IMR-90 (cell line): Measurements from ENCODE around the gene PRF1. TPM values are rescaled to one million over a fixed set of nuclear protein-coding genes. Genes with fewer than 3 reads are reported as not detected.

ENCODE experiments used
- ATAC-seq: fragments of 200-7000 bp; cut with Tn5 transposase; 2 replicates; pipeline ENCODE4 v1.9.1; 2020; ENCODE audit warnings: low read depth, mild to moderate bottlenecking, moderate library complexity
- BruUV-seq: library from RNA; stranded (reverse); fragments of 400-500 nt; replicated peaks from 2 replicates; lab custom pipeline; 2021; lab: Mats Ljungman, UMichigan
- CTCF ChIA-PET: fragments of 300-600 bp; formaldehyde crosslinking; extraction: SDS; loops from one replicate; lab custom pipeline; 2021; ENCODE audit warnings: antibody characterized with exemption; lab: Yijun Ruan, JAX
- POLR2A ChIA-PET: fragments of 300-600 bp; sonication (Branson Sonifier 250); formaldehyde crosslinking; loops from one replicate; lab custom pipeline; 2022; ENCODE audit warnings: antibody characterized with exemption; ENCODE audit not compliant: unreplicated experiment; lab: Charles Lee
- DNase-seq: peaks from one replicate; pipeline ENCODE4 v3.0.0; 2013
- H2AFZ ChIP-seq: replicated peaks from 2 replicates; pipeline ENCODE3; 2013; ENCODE audit warnings: low read length, mild to moderate bottlenecking; ENCODE audit not compliant: poor library complexity
- H2AK5ac ChIP-seq: 2 replicates; pipeline ENCODE4 v1.6.1; 2013; ENCODE audit warnings: low read depth, low read length, inconsistent platforms
- H2AK9ac ChIP-seq: replicated peaks from 2 replicates; pipeline ENCODE3; 2013; ENCODE audit warnings: mild to moderate bottlenecking, low read depth, low read length, moderate library complexity; ENCODE audit not compliant: poor library complexity
- H2BK120ac ChIP-seq: 2 replicates; pipeline ENCODE4 v1.6.1; 2013; ENCODE audit warnings: low read depth, low read length, inconsistent platforms
- H2BK15ac ChIP-seq: 3 replicates; pipeline ENCODE4 v1.6.1; 2013; ENCODE audit warnings: low read depth, low read length, inconsistent platforms
- H2BK20ac ChIP-seq: 2 replicates; pipeline ENCODE4 v1.6.1; 2013; ENCODE audit warnings: low read depth, mild to moderate bottlenecking, inconsistent platforms, low read length, moderate library complexity
- H2BK5ac ChIP-seq: 2 replicates; pipeline ENCODE4 v1.6.1; 2013; ENCODE audit warnings: mild to moderate bottlenecking, low read depth, low read length, inconsistent platforms; ENCODE audit not compliant: poor library complexity, severe bottlenecking
- H3K14ac ChIP-seq: replicated peaks from 2 replicates; pipeline ENCODE4 v1.6.1; 2013; ENCODE audit warnings: low read depth, low read length, inconsistent platforms
- H3K18ac ChIP-seq: 2 replicates; pipeline ENCODE4 v1.6.1; 2013; ENCODE audit warnings: low read depth, low read length, control low read depth
- H3K23ac ChIP-seq: 2 replicates; pipeline ENCODE4 v1.6.1; 2013; ENCODE audit warnings: low read depth, low read length, inconsistent platforms
- H3K27ac ChIP-seq: 2 replicates; pipeline ENCODE4 v1.5.1; 2013; ENCODE audit warnings: mild to moderate bottlenecking, control low read depth, low read length; ENCODE audit not compliant: insufficient read depth
- H3K27me3 ChIP-seq: 2 replicates; pipeline ENCODE4 v1.6.1; 2013; ENCODE audit warnings: low read length; ENCODE audit not compliant: control insufficient read depth, insufficient read depth
- H3K36me3 ChIP-seq: 2 replicates; pipeline ENCODE4 v1.6.1; 2013; ENCODE audit warnings: low read length, mixed read lengths; ENCODE audit not compliant: control insufficient read depth, insufficient read depth
- H3K4ac ChIP-seq: 2 replicates; pipeline ENCODE4 v1.6.1; 2013; ENCODE audit warnings: low read depth, low read length, inconsistent platforms
- H3K4me1 ChIP-seq: 2 replicates; pipeline ENCODE4 v1.6.1; 2013; ENCODE audit warnings: low read length, mixed read lengths; ENCODE audit not compliant: control insufficient read depth, insufficient read depth
- H3K4me2 ChIP-seq: 2 replicates; pipeline ENCODE4 v1.6.1; 2013; ENCODE audit warnings: low read depth, mild to moderate bottlenecking, control low read depth, low read length, moderate library complexity
- H3K4me3 ChIP-seq: 2 replicates; pipeline ENCODE4 v1.5.1; 2013; ENCODE audit warnings: low read depth, mild to moderate bottlenecking, control low read depth, low read length, moderate library complexity; ENCODE audit not compliant: insufficient read depth
- H3K56ac ChIP-seq: 2 replicates; pipeline ENCODE4 v1.6.1; 2013; ENCODE audit warnings: low read length, inconsistent platforms; ENCODE audit not compliant: insufficient read depth; ENCODE audit errors: extremely low read depth
- H3K79me1 ChIP-seq, 2 experiments: 2 replicates each; pipeline ENCODE4 v1.6.1; 2013; ENCODE audit warnings: low read length in 2 of 2, inconsistent platforms in 1 of 2, low read depth in 1 of 2
- H3K9ac ChIP-seq: 2 replicates; pipeline ENCODE4 v1.6.1; 2013; ENCODE audit warnings: low read depth, low read length, control low read depth
- H3K9me1 ChIP-seq: 2 replicates; pipeline ENCODE4 v1.6.1; 2013; ENCODE audit warnings: low read length, inconsistent platforms; ENCODE audit not compliant: insufficient read depth
- H3K9me3 ChIP-seq: 2 replicates; pipeline ENCODE4 v1.6.1; 2013; ENCODE audit warnings: low read length; ENCODE audit not compliant: control insufficient read depth, insufficient read depth
- H4K20me1 ChIP-seq: 2 replicates; pipeline ENCODE4 v1.6.1; 2013; ENCODE audit warnings: low read length, inconsistent platforms; ENCODE audit not compliant: insufficient read depth
- H4K5ac ChIP-seq: 2 replicates; pipeline ENCODE4 v1.6.1; 2013; ENCODE audit warnings: mild to moderate bottlenecking, low read depth, low read length, control low read depth
- H4K8ac ChIP-seq, 2 experiments: 2 replicates each; pipeline ENCODE4 v1.6.1; 2013; ENCODE audit warnings: low read depth in 2 of 2, low read length in 2 of 2, control low read depth in 1 of 2, inconsistent platforms in 1 of 2
- H4K91ac ChIP-seq: 2 replicates; pipeline ENCODE4 v1.6.1; 2013; ENCODE audit warnings: low read depth, low read length, inconsistent platforms; ENCODE audit not compliant: insufficient read depth
- MXI1 ChIP-seq: IDR thresholded peaks from 2 replicates; pipeline ENCODE4 v1.6.1; 2012; ENCODE audit warnings: low read depth, mild to moderate bottlenecking, low read length, moderate library complexity, borderline replicate concordance
- NFE2L2 ChIP-seq: fragments of 150-350 bp; IDR thresholded peaks from 2 replicates; pipeline ENCODE4 v1.6.1; 2016; ENCODE audit warnings: low read depth, mild to moderate bottlenecking, low read length
- POLR2A ChIP-seq: IDR thresholded peaks from 2 replicates; pipeline ENCODE4 v1.6.1; 2012; ENCODE audit warnings: mild to moderate bottlenecking, low read depth, low read length
- dilution Hi-C: fragments of 300-500 bp; cut with HindIII; formaldehyde crosslinking; loops from one replicate; pipeline ENCODE4 v1.14.3; 2018; ENCODE audit warnings: low sequenced_read_pairs; ENCODE audit not compliant: unreplicated experiment
- in situ Hi-C: fragments of 300-500 bp; cut with MboI; formaldehyde crosslinking; loops from 3 replicates; pipeline ENCODE4 v1.14.3; 2019; ENCODE audit warnings: low sequenced_read_pairs, inconsistent platforms, mixed read lengths
- intact Hi-C: fragments of 100-400 bp; cut with micrococcal nuclease; formaldehyde crosslinking; loops from 2 replicates; pipeline ENCODE4 v1.10.0; 2022
- polyA plus RNA-seq, 3 experiments: library from polyadenylated mRNA; depleted of rRNA; stranded (reverse); fragments of >200 nt; gene quantifications; 2 replicates each; pipeline ENCODE4 v1.2.3, GENCODE V29; 2012; ENCODE audit warnings: low replicate concordance in 1 of 3
- total RNA-seq: library from RNA; depleted of rRNA; stranded (reverse); fragments of >200 nt; gene quantifications from 2 replicates; pipeline ENCODE4 v1.2.3, GENCODE V29; 2012

PRF1 gene
- total and polyA plus RNA-seq, 2 of the 4 experiments (the other 2 are of a cell fraction), result not detected

- Histone ChIP-seq H3K79me1 (no peaks in the 10 kb centered on the region), H3K27ac (no peak overlapping the region), H2BK120ac (no peak overlapping the region), H2AFZ (no peak overlapping the region), H3K27me3 (peaks cover 8% of the 10 kb centered on the region), H3K23ac (no peak overlapping the region), H2BK20ac (no peak overlapping the region), H3K4ac (no peak overlapping the region), H3K4me1 (no peaks in the 10 kb centered on the region; the same call in 1 of the 2 replicates), H3K9me1 (no peaks in the 10 kb centered on the region), H4K5ac (no peak overlapping the region), H3K18ac (no peak overlapping the region), H2BK5ac (no peak overlapping the region), H4K20me1 (no peaks in the 10 kb centered on the region), H4K91ac (no peak overlapping the region), H3K14ac (no peak overlapping the region), H3K4me2 (no peak overlapping the region), H3K36me3 (no peaks in the 10 kb centered on the region), H4K8ac (no peak overlapping the region), H2AK5ac (no peak overlapping the region), H2AK9ac (no peak overlapping the region), H3K9me3 (peaks cover 9% of the 10 kb centered on the region), H2BK15ac (no peak overlapping the region), H3K4me3 (no peak overlapping the region), H3K56ac (no peak overlapping the region), H3K9ac (no peak overlapping the region)
- ATAC-seq (no peak), DNase-seq (no peak)
- BruUV-seq, result no TSS peak
- ChIA-PET CTCF (no interaction called here), POLR2A (no interaction called here)
- in situ Hi-C loops (no loop called here), intact Hi-C loops (no loop called here), dilution Hi-C loops (no loop called here)
- TF ChIP-seq POLR2A, result no peak
- no peak for TF ChIP-seq MXI1
- TF ChIP-seq NFE2L2, result no peak
These were observed 23.5 kb upstream of the PRF1 start for GRCh38 chr10:70626056-70626455.
